Muscle layer of colon (tissue), 2 donors: ENCODE results near the gene CLBA1.
"Not testable (repeated sequence)": the region's sequence is repeated elsewhere in the genome, so short reads cannot be mapped to it uniquely, and the experiment has no call there.

Source experiments
- H3K27ac ChIP-seq: one replicate; pipeline ENCODE4 v1.7.0; 2013; ENCODE audit warnings: low read depth, mild to moderate bottlenecking, low read length, moderate library complexity
- H3K27me3 ChIP-seq, 2 donors: one replicate each; pipeline ENCODE4 v1.7.0; 2013; ENCODE audit warnings: low read length in 2 of 2, mild to moderate bottlenecking in 2 of 2; ENCODE audit not compliant: insufficient read depth in 2 of 2, control insufficient read depth in 1 of 2
- H3K36me3 ChIP-seq: one replicate; pipeline ENCODE4 v1.7.0; 2013; ENCODE audit warnings: mild to moderate bottlenecking, low read length; ENCODE audit not compliant: insufficient read depth
- H3K4me1 ChIP-seq: one replicate; pipeline ENCODE4 v1.7.0; 2013; ENCODE audit warnings: mild to moderate bottlenecking, low read length; ENCODE audit not compliant: insufficient read depth
- H3K4me3 ChIP-seq, 2 donors: one replicate each; pipeline ENCODE4 v1.7.0; 2013; ENCODE audit warnings: low read length in 2 of 2, low read depth in 1 of 2, mild to moderate bottlenecking in 1 of 2, moderate library complexity in 1 of 2
- H3K9ac ChIP-seq: one replicate; pipeline ENCODE4 v1.7.0; 2013; ENCODE audit warnings: low read length
- H3K9me3 ChIP-seq: one replicate; pipeline ENCODE4 v1.7.0; 2013; ENCODE audit warnings: mild to moderate bottlenecking, low read length
- donor health status: abdominal sarcoma.
- donor health status: Adenocarcinoma of cecum.

The CLBA1 gene

DNA sequence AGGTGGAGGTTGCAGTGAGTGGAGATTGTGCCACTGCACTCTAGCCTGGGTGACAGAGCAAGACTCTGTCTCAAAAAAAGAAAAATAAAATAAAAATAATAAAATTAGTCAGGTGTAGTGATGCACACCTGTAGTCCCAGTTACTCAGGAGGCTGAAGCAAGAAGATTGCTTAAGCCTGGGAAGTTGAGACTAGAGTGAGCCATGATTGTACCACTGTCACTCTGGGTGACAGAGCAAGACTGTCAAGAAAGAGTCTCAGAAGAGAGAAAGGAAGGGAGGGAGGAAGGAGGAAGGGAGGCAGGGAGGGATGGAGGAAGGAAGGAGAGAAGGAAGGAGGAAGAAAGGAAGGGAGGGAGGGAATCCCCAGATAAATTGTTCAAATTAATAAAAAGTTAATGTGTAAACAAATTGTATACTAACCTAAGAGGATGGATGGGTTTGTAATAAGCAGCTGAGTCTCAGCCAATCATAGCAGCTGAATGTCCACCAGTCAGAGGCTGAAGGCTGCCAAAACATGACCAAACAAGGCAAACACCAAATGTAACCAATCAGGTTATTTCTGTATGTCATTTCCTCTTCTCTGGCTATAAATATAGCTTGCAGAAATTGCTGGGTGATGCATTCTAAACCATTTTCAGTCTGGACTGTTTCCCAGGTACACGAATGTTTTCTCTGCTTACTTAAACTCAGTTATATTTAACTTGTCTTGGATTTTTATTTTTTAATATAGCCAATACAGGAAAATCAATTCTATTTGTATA lies 41.4 kb downstream of the CLBA1 start:
- H3K27ac ChIP-seq = no peak overlapping the region

DNA sequence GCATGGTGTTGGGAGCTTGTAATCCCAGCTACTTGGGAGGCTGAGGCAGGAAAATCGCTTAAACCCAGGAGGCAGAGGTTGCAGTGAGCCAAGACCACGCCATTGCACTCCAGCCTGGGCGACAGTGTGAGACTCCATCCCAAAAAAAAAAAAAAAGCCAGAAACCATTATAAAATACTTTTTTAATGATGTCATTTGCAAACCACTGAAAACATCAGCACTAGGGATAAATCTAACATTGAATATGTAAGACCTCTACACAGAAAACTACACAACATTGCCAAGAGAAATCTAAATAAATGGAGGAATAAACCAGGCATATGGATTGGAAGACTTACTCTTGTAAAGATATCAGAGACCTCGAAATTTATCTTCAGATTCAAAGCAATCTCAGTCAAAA lies 42.1 kb downstream of the CLBA1 start:
- H3K9ac ChIP-seq, H3K4me1 ChIP-seq, H3K9me3 ChIP-seq, H3K4me3 ChIP-seq, H3K27ac ChIP-seq, H3K36me3 ChIP-seq, H3K27me3 ChIP-seq: not testable (repeated sequence)

More for the DNA sequence above, 41.4 kb downstream of the CLBA1 start:
- H3K27me3 ChIP-seq = no peaks in the 10 kb centered on the region
- no peaks in the 10 kb centered on the region for H3K36me3 ChIP-seq
- H3K9ac ChIP-seq = no peak overlapping the region
- H3K4me3 ChIP-seq = no peak overlapping the region
- H3K9me3 ChIP-seq = no peaks in the 10 kb centered on the region
- H3K4me1 ChIP-seq = peaks cover 4% of the 10 kb centered on the region

DNA sequence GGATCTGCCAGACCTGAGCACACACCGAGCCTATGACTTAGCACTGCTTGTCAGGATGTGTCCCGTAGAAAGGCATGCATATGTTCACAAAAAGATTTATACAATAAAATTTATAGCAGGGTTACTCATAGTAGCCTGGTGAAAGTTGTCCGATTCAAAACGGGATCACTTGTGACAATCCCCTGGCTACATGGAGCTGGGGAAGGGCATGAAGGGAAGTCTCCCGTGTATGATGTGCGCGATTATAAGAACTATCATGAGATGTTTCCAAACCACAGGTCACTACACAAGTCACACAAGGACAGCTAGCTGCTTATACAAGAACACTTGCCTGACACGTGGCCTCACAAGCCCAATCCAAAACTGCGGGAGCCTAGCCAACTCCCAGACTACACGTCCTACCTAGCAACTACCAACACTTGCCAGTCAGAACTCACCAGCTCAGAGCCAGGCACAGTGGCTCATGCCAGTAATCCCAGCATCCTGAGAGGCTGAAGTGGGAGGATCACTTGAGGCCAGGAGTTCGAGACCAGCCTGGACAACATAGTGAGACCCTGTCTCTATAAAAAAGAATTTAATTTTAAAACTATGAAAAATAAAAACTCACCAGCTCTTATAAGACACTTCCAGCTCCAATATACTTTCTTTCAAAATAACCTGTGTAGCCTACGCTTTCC lies 42.8 kb downstream of the CLBA1 start:
- Histone ChIP-seq H3K9ac (no peak overlapping the region), H3K27me3 (peaks cover 0 to 2% of the 10 kb centered on the region in 2 donors), H3K4me1 (no peaks in the 10 kb centered on the region), H3K9me3 (no peaks in the 10 kb centered on the region), H3K36me3 (no peaks in the 10 kb centered on the region), H3K4me3 (no peak overlapping the region), H3K27ac (no peak overlapping the region)

DNA sequence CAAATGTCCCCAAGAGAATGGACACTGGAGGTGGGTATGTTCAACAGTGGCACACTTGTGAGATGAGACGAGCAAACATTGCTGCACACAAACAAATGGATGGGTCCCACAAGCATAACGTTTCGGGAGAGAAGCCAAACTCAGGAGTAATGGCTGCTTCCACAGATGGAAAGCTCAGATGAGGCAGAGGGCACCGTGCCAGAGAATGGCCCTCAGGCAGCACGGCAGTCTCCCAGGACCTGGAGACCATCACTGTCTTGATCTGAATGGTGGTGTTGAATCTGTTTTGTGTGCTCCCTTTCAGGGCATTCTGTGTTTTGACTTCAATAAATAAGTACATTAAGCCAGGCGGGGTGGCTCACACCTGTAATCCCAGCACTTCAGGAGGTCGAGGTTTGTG lies 43.8 kb downstream of the CLBA1 start:
- no peaks in the 10 kb centered on the region for H3K9me3 ChIP-seq
- H3K4me3 ChIP-seq = no peak overlapping the region
- no peaks in the 10 kb centered on the region for H3K36me3 ChIP-seq
- no peak overlapping the region for H3K27ac ChIP-seq
- H3K4me1 ChIP-seq = no peaks in the 10 kb centered on the region
- no peak overlapping the region for H3K9ac ChIP-seq
- H3K27me3 ChIP-seq = peaks cover 0 to 12% of the 10 kb centered on the region in 2 donors

DNA sequence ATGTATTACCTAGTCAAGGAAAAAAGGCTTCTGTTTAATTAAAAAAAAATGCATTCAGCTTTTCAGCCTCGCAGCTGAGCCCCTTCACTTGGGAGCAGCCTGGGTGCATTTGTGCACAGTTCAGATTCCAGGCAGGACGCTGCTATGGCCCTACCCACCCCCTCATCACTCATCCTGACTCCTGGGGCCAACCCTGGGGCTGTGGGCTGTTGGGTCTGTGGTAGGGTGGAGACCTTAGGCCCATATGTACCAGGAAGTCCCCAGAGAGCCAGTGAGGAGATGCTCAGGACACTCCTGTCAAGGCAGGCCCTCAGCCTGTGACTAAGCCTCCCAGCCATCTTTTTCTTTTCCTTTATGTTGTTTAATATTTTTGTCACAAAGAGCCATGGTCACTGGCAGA lies 44.6 kb downstream of the CLBA1 start:
- Histone ChIP-seq H3K27me3 (peaks cover 0 to 17% of the 10 kb centered on the region in 2 donors), H3K9me3 (no peaks in the 10 kb centered on the region), H3K36me3 (no peaks in the 10 kb centered on the region), H3K9ac (no peak overlapping the region), H3K4me3 (no peak overlapping the region), H3K27ac (no peak overlapping the region), H3K4me1 (no peaks in the 10 kb centered on the region)

DNA sequence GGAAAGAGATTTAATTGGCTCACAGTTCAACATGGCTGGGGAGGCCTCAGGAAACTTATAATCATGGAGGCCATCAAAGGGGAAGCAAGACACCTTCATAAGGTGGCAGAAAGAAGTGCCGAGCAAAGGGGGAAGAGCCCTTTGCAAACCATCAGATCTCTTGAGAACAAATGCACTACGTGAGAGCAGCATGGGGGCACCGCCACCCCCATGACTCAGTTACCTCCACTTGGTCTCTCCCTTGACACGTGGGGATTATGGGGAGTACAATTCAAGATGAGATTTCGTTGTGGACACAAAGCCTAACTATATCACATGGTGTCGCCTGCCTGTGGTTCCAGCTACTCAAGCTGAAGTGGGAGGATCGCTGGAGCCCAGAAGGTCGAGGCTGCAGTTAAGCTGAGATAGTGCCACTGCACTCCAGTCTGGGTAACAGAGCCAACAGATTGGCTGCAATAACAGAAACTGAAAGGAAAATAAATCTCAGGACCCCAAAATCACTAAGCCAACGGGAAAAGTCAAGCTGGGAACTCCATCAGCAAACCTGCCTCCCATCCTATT lies 45.3 kb downstream of the CLBA1 start:
- no peaks in the 10 kb centered on the region for H3K9me3 ChIP-seq
- H3K36me3 ChIP-seq = no peaks in the 10 kb centered on the region
- no peak overlapping the region for H3K4me3 ChIP-seq
- no peak overlapping the region for H3K27ac ChIP-seq
- no peaks in the 10 kb centered on the region for H3K4me1 ChIP-seq
- H3K9ac ChIP-seq = no peak overlapping the region
- peaks cover 0 to 17% of the 10 kb centered on the region in 2 donors for H3K27me3 ChIP-seq

DNA sequence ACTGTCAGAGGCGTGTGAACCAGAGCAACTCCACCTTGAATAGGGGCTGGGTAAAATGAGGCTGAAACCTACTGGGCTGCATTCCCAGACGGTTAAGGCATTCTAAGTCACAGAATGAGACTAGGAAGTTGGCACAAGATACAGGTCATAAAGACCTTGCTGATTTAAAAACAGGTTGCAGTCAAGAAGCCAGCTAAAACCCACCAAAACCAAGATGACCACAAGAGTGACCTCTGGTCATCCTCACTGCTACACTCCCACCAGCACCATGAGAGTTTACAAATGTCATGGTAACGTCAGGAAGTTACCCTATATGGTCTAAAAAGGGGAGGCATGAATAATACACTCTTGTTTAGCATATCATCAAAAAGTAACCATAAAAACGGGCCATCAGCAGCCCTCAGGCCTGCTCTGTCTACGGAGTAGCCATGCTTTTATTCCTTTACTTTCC lies 46.9 kb downstream of the CLBA1 start:
- not testable (repeated sequence) for H3K36me3 ChIP-seq, H3K9ac ChIP-seq, H3K9me3 ChIP-seq, H3K27ac ChIP-seq, H3K4me3 ChIP-seq, H3K4me1 ChIP-seq
- peaks cover 0 to 17% of the 10 kb centered on the region in 2 donors for H3K27me3 ChIP-seq

DNA sequence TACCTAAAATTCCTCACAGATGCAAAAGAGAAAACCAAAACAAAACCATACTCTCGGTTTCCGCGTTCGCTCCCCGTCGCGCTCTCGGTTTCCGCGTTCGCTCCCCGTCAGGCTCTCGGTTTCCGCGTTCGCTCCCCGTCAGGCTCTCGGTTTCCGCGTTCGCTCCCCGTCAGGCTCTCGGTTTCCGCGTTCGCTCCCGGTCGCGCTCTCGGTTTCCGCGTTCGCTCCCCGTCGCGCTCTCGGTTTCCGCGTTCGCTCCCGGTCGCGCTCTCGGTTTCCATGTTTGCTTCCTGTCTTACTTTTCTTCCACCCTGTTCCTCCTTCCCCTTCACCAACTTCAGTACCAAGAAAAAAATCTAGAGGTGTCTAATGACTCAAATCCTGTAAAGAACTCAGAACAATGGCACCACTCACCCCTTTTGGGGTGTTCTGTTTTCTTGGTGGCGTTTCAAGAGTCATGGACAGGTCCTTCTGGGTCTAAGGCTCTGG lies 47.9 kb downstream of the CLBA1 start:
- H3K36me3 ChIP-seq, H3K4me1 ChIP-seq, H3K9ac ChIP-seq, H3K9me3 ChIP-seq, H3K27ac ChIP-seq: not testable (repeated sequence)
- Histone ChIP-seq H3K27me3 (peaks cover 0 to 17% of the 10 kb centered on the region in 2 donors), H3K4me3 (peak overlapping the region; percentile 16 to 41)

DNA sequence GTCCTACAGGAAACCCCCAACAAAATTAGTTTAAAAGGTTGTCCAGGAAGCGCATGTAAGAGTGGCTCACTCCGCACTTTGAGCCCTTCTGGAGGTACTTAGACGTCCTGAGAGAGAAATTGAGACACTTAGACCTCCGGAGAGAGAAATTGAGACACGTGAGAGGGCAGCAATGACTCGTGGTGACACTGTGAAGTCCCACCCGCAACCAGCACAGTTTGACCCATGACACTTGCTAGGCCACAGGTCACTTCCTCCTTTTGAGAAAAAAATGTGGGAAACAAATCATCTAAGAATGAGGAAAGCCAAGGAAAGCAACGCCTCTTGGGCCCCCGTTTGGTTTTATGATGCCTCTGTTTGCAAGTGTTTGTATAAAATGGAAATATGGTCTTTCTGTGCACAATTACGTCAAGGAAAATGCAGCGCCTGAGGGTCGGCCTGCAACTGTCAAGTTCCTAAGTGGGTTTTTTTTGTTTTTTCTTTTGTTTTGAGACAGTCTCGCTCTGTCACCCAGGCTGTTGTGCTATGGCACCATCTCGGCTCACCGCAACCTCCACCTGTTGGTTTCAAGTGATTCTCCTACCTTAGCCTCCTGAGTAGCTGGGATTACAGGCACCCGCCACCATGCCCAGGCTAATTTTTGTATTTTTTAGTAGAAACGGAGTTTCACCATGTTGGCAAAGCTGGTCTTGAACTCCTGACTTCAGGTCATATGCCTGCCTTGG lies 48.9 kb downstream of the CLBA1 start:
- Histone ChIP-seq H3K4me1 (no peaks in the 10 kb centered on the region), H3K36me3 (no peaks in the 10 kb centered on the region), H3K9me3 (no peaks in the 10 kb centered on the region), H3K9ac (no peak overlapping the region), H3K27me3 (peaks cover 0 to 17% of the 10 kb centered on the region in 2 donors), H3K27ac (no peak overlapping the region), H3K4me3 (no peak overlapping the region)

DNA sequence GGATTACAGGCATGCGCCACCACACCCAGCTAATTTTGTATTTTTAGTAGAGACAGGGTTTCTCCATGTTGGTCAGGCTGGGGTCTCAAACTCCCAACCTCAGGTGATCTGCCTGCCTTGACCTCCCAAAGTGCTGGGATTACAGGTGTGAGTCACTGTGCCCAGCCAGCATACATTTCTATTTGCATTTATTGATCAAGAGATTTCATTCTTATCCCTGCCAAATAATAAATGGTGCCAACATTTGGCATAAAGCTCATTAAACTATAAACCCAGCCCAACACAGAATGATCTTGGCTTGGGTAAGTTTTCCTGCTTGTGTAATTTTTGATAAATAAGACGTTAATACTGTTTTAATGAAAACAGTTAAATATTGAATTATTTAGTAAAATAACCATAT lies 50.0 kb downstream of the CLBA1 start:
- H3K27me3 ChIP-seq = peaks cover 0 to 17% of the 10 kb centered on the region in 2 donors
- not testable (repeated sequence) for H3K27ac ChIP-seq

More for the DNA sequence above, 50.0 kb downstream of the CLBA1 start:
- H3K36me3 ChIP-seq, H3K4me1 ChIP-seq, H3K9me3 ChIP-seq, H3K9ac ChIP-seq, H3K4me3 ChIP-seq: not testable (repeated sequence)
